Measurements from ENCODE around the gene CCL18. TPM values are rescaled to one million over a fixed set of nuclear protein-coding genes. Genes with fewer than 3 reads are reported as not detected.

Gene CCL18
- total RNA-seq, 1 donor from 2014 or later: not detected

GRCh38 chr17:36024106-36024869 is 39.8 kb upstream of the CCL18 start:
- Histone ChIP-seq H3K9ac (ENCODE audit: low read length) (no peak overlapping the region), H3K36me3 (ENCODE audit: insufficient read depth, low read length) (no peaks in the 10 kb centered on the region), H3K4me2 (ENCODE audit: low read length) (no peak overlapping the region), H4K20me1 (ENCODE audit: insufficient read depth, low read length) (no peaks in the 10 kb centered on the region), H3K4me1 (ENCODE audit: insufficient read depth, low read length) (no peaks in the 10 kb centered on the region), H3K79me2 (ENCODE audit: insufficient read depth, low read length) (no peaks in the 10 kb centered on the region), H3K9me3 (ENCODE audit: insufficient read depth, low read depth, low read length) (no peaks in the 10 kb centered on the region), H3K27ac (ENCODE audit: low read depth, low read length) (no peak overlapping the region), H2AFZ (ENCODE audit: low read depth, low read length) (no peak overlapping the region), H3K27me3 (ENCODE audit: insufficient read depth, low read length) (no peaks in the 10 kb centered on the region), H3K4me3 (ENCODE audit: insufficient read depth, low read depth, low read length) (no peak overlapping the region)
- DNase-seq (ENCODE audit: low read depth) (no peak), FAIRE-seq (no peak)
- Mint-ChIP-seq H3K27ac (ENCODE audit: unreplicated experiment) (no peak overlapping the region), H3K27me3 (ENCODE audit: low read depth, unreplicated experiment) (peaks cover 35% of the 10 kb centered on the region), H3K4me3 (ENCODE audit: unreplicated experiment) (no peak overlapping the region), H3K9me3 (ENCODE audit: unreplicated experiment) (no peaks in the 10 kb centered on the region), H3K4me1 (ENCODE audit: low read depth, unreplicated experiment) (no peaks in the 10 kb centered on the region), H3K36me3 (ENCODE audit: low read depth, unreplicated experiment) (no peaks in the 10 kb centered on the region)
- TF ChIP-seq CTCF (IDR thresholded peaks at IDR 0.05; ENCODE audit: insufficient read depth, low read depth, low read length): no peak
- no peak for TF ChIP-seq EZH2 (IDR thresholded peaks at IDR 0.05; ENCODE audit: insufficient read depth, low read length)

- TF ChIP-seq EZH2 (IDR thresholded peaks at IDR 0.05; ENCODE audit: insufficient read depth, low read length): no peak
- no peak for TF ChIP-seq CTCF (IDR thresholded peaks at IDR 0.05; ENCODE audit: insufficient read depth, low read depth, low read length)
- no peaks in the 10 kb centered on the region for H3K79me2 ChIP-seq (ENCODE audit: insufficient read depth, low read length)
- no peaks in the 10 kb centered on the region for H3K27me3 ChIP-seq (ENCODE audit: insufficient read depth, low read length)
- H3K4me3 ChIP-seq (ENCODE audit: insufficient read depth, low read depth, low read length): no peak overlapping the region
- peaks cover 1% of the 10 kb centered on the region for H3K36me3 Mint-ChIP-seq (ENCODE audit: low read depth, unreplicated experiment)
- DNase-seq (ENCODE audit: low read depth) (no peak), FAIRE-seq (no peak)
- H3K9me3 ChIP-seq (ENCODE audit: insufficient read depth, low read depth, low read length): no peaks in the 10 kb centered on the region
- H3K36me3 ChIP-seq (ENCODE audit: insufficient read depth, low read length): no peaks in the 10 kb centered on the region
- H3K27ac Mint-ChIP-seq (ENCODE audit: unreplicated experiment): no peak overlapping the region
- H3K4me1 ChIP-seq (ENCODE audit: insufficient read depth, low read length): no peaks in the 10 kb centered on the region
- H3K4me1 Mint-ChIP-seq (ENCODE audit: low read depth, unreplicated experiment): no peaks in the 10 kb centered on the region
- peaks cover 20% of the 10 kb centered on the region for H3K27me3 Mint-ChIP-seq (ENCODE audit: low read depth, unreplicated experiment)
- H4K20me1 ChIP-seq (ENCODE audit: insufficient read depth, low read length): no peaks in the 10 kb centered on the region
- peaks cover 2% of the 10 kb centered on the region for H3K9me3 Mint-ChIP-seq (ENCODE audit: unreplicated experiment)
- no peak overlapping the region for H3K4me3 Mint-ChIP-seq (ENCODE audit: unreplicated experiment)
- H3K9ac ChIP-seq (ENCODE audit: low read length): no peak overlapping the region
- no peak overlapping the region for H2AFZ ChIP-seq (ENCODE audit: low read depth, low read length)
- H3K27ac ChIP-seq (ENCODE audit: low read depth, low read length): no peak overlapping the region
- no peak overlapping the region for H3K4me2 ChIP-seq (ENCODE audit: low read length)
These were observed 36.3 kb upstream of the CCL18 start for GRCh38 chr17:36027761-36028160.

GRCh38 chr17:36030956-36031355 is 33.1 kb upstream of the CCL18 start:
- Histone ChIP-seq H2AFZ (ENCODE audit: low read depth, low read length) (no peak overlapping the region), H3K4me1 (ENCODE audit: insufficient read depth, low read length) (no peaks in the 10 kb centered on the region), H3K9ac (ENCODE audit: low read length) (no peak overlapping the region), H3K27me3 (ENCODE audit: insufficient read depth, low read length) (peaks cover 2% of the 10 kb centered on the region), H3K36me3 (ENCODE audit: insufficient read depth, low read length) (no peaks in the 10 kb centered on the region), H3K4me2 (ENCODE audit: low read length) (no peak overlapping the region), H3K79me2 (ENCODE audit: insufficient read depth, low read length) (no peaks in the 10 kb centered on the region), H3K27ac (ENCODE audit: low read depth, low read length) (no peak overlapping the region), H3K9me3 (ENCODE audit: insufficient read depth, low read depth, low read length) (no peaks in the 10 kb centered on the region), H4K20me1 (ENCODE audit: insufficient read depth, low read length) (no peaks in the 10 kb centered on the region), H3K4me3 (ENCODE audit: insufficient read depth, low read depth, low read length) (no peak overlapping the region)
- FAIRE-seq: no peak
- Mint-ChIP-seq H3K4me3 (ENCODE audit: unreplicated experiment) (no peak overlapping the region), H3K4me1 (ENCODE audit: low read depth, unreplicated experiment) (no peaks in the 10 kb centered on the region), H3K27me3 (ENCODE audit: low read depth, unreplicated experiment) (peaks cover 26% of the 10 kb centered on the region), H3K36me3 (ENCODE audit: low read depth, unreplicated experiment) (peaks cover 1% of the 10 kb centered on the region), H3K9me3 (ENCODE audit: unreplicated experiment) (peaks cover 2% of the 10 kb centered on the region), H3K27ac (ENCODE audit: unreplicated experiment) (no peak overlapping the region)
- TF ChIP-seq EZH2 (IDR thresholded peaks at IDR 0.05; ENCODE audit: insufficient read depth, low read length): no peak
- no peak for TF ChIP-seq CTCF (IDR thresholded peaks at IDR 0.05; ENCODE audit: insufficient read depth, low read depth, low read length)
- no peak for DNase-seq (ENCODE audit: low read depth)
